ENCODE results near the gene WWP2.

WWP2 gene

DNA sequence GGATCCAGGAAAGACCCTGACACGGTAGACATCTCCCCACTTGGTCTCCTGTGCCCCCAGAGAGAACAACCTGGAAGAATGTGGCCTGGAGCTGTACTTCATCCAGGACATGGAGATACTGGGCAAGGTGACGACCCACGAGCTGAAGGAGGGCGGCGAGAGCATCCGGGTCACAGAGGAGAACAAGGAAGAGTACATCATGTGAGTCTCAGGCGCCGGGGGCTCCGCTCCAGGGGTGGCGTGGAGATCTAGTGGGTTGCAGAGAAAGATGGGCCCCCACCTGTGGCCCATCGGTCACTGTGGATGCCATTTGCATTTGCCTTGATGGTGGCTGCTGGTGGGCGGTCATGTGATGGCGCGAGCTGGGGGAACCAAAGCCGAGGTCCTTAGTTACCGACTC, 174.1 kb downstream of the WWP2 start:
- no peak for DNase-seq (ENCODE audit: low read depth)
- TF ChIP-seq, protein P1, sequence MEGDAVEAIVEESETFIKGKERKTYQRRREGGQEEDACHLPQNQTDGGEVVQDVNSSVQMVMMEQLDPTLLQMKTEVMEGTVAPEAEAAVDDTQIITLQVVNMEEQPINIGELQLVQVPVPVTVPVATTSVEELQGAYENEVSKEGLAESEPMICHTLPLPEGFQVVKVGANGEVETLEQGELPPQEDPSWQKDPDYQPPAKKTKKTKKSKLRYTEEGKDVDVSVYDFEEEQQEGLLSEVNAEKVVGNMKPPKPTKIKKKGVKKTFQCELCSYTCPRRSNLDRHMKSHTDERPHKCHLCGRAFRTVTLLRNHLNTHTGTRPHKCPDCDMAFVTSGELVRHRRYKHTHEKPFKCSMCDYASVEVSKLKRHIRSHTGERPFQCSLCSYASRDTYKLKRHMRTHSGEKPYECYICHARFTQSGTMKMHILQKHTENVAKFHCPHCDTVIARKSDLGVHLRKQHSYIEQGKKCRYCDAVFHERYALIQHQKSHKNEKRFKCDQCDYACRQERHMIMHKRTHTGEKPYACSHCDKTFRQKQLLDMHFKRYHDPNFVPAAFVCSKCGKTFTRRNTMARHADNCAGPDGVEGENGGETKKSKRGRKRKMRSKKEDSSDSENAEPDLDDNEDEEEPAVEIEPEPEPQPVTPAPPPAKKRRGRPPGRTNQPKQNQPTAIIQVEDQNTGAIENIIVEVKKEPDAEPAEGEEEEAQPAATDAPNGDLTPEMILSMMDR (IDR thresholded peaks at IDR 0.05; ENCODE audit: insufficient read depth, low read depth, low read length, missing control alignments), result no peak
- H3K4me3 ChIP-seq (ENCODE audit: low read length), result no peak overlapping the region

DNA sequence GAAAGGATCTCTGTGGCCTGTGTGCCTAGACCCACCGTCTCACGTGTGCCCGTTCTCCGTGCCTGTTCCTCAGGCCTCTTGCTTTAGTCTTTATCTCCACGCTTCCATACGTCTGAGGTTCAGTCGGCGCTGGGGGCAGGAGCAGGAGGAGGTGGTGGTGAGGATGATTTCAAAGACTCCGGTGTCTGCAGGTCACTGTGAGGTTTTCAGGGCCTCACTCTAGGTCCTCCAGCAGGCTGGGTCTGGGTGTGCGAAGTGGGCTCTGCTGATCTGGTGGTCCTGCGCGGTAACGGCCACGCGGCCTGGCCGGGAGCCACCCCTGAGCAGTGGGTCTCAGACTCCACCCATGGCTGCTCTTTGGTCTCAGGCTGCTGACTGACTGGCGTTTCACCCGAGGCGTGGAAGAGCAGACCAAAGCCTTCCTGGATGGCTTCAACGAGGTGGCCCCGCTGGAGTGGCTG, 174.6 kb downstream of the WWP2 start:
- TF ChIP-seq, protein P1 (IDR thresholded peaks at IDR 0.05; ENCODE audit: insufficient read depth, low read depth, low read length, missing control alignments), result no peak
- no peak for DNase-seq (ENCODE audit: low read depth)
- H3K4me3 ChIP-seq (ENCODE audit: low read length), result no peak overlapping the region

DNA sequence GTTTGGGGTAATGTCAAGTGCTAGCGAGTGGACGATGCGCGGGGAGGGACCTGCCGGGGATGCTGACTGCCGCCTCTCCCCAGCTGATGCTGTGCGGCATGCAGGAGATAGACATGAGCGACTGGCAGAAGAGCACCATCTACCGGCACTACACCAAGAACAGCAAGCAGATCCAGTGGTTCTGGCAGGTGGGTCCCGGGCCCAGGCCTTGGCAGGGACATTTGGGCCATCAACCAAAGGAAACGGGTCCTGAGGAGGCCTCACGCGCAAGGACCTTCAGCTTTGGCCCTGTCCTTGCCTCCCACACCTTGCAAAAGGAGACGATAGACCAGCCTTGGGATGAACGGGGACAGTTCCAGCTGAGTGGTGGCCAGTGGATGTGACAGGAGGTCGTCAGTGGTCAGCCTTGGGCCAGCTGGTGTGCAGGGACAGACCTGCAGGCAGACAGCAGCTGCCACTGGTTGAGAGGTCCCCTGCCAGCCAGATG, 175.4 kb downstream of the WWP2 start:
- TF ChIP-seq, protein P1 (IDR thresholded peaks at IDR 0.05; ENCODE audit: insufficient read depth, low read depth, low read length, missing control alignments), result peak; percentile 37
- peak; percentile 16 for DNase-seq (ENCODE audit: low read depth)
- H3K4me3 ChIP-seq (ENCODE audit: low read length), result no peak overlapping the region

DNA sequence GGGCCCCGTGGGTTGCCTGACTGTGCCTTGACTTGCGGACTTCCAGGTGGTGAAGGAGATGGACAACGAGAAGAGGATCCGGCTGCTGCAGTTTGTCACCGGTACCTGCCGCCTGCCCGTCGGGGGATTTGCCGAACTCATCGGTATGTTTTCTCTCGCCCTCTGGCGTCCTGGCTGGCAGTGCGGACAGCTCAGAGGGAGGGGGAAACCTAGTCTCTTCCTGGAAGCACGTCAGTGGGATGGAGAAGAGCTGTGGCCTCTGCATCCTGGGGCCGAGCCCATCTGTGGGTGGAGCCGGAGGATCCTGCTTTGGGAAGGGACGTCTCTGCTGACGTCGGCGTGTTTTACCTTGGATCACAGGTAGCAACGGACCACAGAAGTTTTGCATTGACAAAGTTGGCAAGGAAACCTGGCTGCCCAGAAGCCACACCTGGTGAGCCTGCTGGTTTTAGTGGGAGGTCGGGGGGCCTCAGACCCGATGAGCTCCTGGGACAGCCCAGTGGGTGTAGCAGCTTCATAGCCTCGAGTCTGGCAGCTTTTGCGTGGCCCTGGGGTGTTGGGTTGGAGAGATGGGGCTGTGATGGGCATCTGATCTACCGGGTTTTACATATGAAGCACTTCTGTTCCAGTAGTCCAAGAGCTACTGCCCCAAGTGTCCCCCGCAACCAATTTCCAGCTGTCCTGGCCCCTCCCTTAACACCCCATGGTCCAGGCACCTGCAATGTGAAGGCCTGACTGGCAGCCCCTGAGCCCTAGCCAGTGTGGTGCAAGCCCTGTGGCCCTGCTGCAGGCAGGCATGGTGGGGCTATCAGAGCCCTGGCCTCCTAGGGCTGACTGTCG, 177.1 kb downstream of the WWP2 start:
- DNase-seq (ENCODE audit: low read depth), result no peak
- H3K4me3 ChIP-seq (ENCODE audit: low read length), result no peak overlapping the region
- TF ChIP-seq, protein P1 (IDR thresholded peaks at IDR 0.05; ENCODE audit: insufficient read depth, low read depth, low read length, missing control alignments), result no peak

DNA sequence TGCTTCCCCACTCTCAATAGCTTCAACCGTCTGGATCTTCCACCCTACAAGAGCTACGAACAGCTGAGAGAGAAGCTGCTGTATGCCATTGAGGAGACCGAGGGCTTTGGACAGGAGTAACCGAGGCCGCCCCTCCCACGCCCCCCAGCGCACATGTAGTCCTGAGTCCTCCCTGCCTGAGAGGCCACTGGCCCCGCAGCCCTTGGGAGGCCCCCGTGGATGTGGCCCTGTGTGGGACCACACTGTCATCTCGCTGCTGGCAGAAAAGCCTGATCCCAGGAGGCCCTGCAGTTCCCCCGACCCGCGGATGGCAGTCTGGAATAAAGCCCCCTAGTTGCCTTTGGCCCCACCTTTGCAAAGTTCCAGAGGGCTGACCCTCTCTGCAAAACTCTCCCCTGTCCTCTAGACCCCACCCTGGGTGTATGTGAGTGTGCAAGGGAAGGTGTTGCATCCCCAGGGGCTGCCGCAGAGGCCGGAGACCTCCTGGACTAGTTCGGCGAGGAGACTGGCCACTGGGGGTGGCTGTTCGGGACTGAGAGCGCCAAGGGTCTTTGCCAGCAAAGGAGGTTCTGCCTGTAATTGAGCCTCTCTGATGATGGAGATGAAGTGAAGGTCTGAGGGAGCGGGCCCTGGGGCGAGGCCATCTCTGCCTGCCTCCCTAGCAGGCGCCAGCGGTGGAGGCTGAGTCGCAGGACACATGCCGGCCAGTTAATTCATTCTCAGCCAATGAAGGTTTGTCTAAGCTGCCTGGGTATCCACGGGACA, 177.9 kb downstream of the WWP2 start:
- no peak for DNase-seq (ENCODE audit: low read depth)
- H3K4me3 ChIP-seq (ENCODE audit: low read length), result no peak overlapping the region
- TF ChIP-seq, protein P1 (IDR thresholded peaks at IDR 0.05; ENCODE audit: insufficient read depth, low read depth, low read length, missing control alignments), result no peak

DNA sequence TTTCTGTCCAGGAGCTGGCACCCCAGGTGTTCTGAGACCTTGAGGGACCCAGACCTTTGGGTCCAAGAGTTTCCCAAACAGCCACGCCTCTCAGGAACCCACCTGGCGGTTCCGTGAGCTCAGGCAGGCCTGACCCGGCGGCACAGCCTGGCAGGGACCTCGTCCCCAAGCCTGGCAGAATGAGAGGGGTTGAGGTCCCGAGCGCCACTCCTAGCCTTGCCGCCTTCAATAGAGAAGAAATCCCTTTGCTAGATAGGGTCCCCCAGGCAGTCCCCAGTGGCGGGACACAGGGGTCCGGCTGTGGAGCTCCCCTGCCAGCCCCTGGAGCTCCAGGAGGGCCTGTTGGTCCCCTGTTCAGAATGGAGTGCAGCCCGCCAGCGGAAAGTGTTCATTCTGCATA, 178.5 kb downstream of the WWP2 start:
- no peak overlapping the region for H3K4me3 ChIP-seq (ENCODE audit: low read length)
- no peak for DNase-seq (ENCODE audit: low read depth)
- TF ChIP-seq, protein P1 (IDR thresholded peaks at IDR 0.05; ENCODE audit: insufficient read depth, low read depth, low read length, missing control alignments), result no peak
